ENCODE measurements around the gene MAD1L1. TPM values are rescaled to one million over a fixed set of nuclear protein-coding genes. Genes with fewer than 3 reads are reported as not detected.

Gene MAD1L1
- total and polyA plus RNA-seq, 2 donors (not counting 3 experiments of a cell fraction or from before 2014, with no cell fraction given), result 34.1 to 42.3 TPM

DNA sequence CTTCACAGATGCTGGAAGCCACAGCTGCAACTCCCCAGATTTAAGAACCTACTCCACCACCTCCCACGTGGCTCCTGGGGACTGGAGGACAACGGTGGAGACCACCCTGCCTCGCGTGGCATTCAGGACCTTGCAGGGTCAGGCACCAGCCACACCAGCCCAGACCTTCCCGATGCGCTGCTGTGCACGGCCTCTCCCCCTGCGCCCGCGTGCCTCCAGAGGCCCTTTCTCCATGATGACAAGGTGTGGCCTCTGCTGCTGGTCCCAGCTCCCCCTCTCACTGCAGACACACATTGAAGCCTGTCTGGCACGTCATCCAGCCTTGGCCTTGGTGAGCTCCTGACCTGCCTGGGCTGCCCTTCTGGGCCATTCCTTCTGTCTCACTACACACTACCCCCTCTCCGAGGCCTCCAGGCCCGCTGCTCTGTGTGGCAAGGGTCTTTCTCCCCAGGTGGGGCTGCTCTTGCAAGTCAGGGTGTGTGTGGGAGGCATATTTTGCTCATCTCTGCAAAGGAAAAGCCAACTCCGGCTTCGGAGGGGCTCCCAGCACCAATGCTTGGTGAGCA is 254.8 kb downstream of the MAD1L1 start:
- CTCF ChIA-PET, result no interaction called here
- DNase-seq (ENCODE audit: low read depth, low spot score), result no peak
- peaks cover 0 to 4% of the 10 kb centered on the region in 2 experiments for H3K36me3 ChIP-seq (ENCODE audit: control insufficient read depth in 2 of 2, extremely low read depth in 1 of 2, insufficient read depth in 2 of 2, low read length in 2 of 2)
- dilution Hi-C loops (cut with MboI; ENCODE audit: extremely low pct_ligation_motif_present, low sequenced_read_pairs) (no loop called here), intact Hi-C loops (cut with micrococcal nuclease) (no loop called here)
- H3K79me2 ChIP-seq (ENCODE audit: control insufficient read depth, insufficient read depth, low read length), result no peaks in the 10 kb centered on the region
- H3K9me1 ChIP-seq (replicated peaks; ENCODE audit: control insufficient read depth, extremely low read depth, insufficient read depth, low read length), result no peaks in the 10 kb centered on the region
- no peaks in the 10 kb centered on the region for H3K9me3 ChIP-seq (replicated peaks; ENCODE audit: control insufficient read depth, insufficient read depth, low read length)
- H3K4me2 ChIP-seq (ENCODE audit: insufficient read depth, low read length), result no peak overlapping the region
- no peak overlapping the region for H3K9ac ChIP-seq (replicated peaks; ENCODE audit: extremely low read depth, insufficient read depth, low read length)
- TF ChIP-seq, protein P1, sequence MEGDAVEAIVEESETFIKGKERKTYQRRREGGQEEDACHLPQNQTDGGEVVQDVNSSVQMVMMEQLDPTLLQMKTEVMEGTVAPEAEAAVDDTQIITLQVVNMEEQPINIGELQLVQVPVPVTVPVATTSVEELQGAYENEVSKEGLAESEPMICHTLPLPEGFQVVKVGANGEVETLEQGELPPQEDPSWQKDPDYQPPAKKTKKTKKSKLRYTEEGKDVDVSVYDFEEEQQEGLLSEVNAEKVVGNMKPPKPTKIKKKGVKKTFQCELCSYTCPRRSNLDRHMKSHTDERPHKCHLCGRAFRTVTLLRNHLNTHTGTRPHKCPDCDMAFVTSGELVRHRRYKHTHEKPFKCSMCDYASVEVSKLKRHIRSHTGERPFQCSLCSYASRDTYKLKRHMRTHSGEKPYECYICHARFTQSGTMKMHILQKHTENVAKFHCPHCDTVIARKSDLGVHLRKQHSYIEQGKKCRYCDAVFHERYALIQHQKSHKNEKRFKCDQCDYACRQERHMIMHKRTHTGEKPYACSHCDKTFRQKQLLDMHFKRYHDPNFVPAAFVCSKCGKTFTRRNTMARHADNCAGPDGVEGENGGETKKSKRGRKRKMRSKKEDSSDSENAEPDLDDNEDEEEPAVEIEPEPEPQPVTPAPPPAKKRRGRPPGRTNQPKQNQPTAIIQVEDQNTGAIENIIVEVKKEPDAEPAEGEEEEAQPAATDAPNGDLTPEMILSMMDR (IDR thresholded peaks at IDR 0.05; ENCODE audit: extremely low read depth in 1 of 2, insufficient read depth in 1 of 2, low read depth in 1 of 2, low read length in 2 of 2), result no peak
- TF ChIP-seq EZH2 (IDR thresholded peaks at IDR 0.05; ENCODE audit: borderline replicate concordance, low read depth, low read length, severe bottlenecking), result no peak
- TF ChIP-seq GATA2 (IDR thresholded peaks at IDR 0.05; ENCODE audit: insufficient read depth, insufficient read length, low read depth, low read length), result no peak
- TF ChIP-seq MYC (IDR thresholded peaks at IDR 0.05; ENCODE audit: low read depth, low read length), result no peak
- TF ChIP-seq POLR2A (IDR thresholded peaks at IDR 0.05; ENCODE audit: low read depth, low read length), result no peak
- TF ChIP-seq, protein P2, sequence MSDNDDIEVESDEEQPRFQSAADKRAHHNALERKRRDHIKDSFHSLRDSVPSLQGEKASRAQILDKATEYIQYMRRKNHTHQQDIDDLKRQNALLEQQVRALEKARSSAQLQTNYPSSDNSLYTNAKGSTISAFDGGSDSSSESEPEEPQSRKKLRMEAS (IDR thresholded peaks at IDR 0.05; ENCODE audit: insufficient read depth, insufficient read length), result no peak
- no peak for TF ChIP-seq FOS (IDR thresholded peaks at IDR 0.05; ENCODE audit: borderline replicate concordance, insufficient read depth, low read length)
- TF ChIP-seq JUN (IDR thresholded peaks at IDR 0.05; ENCODE audit: borderline replicate concordance, insufficient read depth, insufficient read length, low read depth), result no peak
- no peak for TF ChIP-seq POLR2AphosphoS5 (IDR thresholded peaks at IDR 0.05; ENCODE audit: insufficient read depth, low read depth, low read length)
- no peak for FAIRE-seq
- no peak overlapping the region for H3K27ac ChIP-seq (ENCODE audit: insufficient read depth, low read depth, low read length)
- H4K20me1 ChIP-seq (replicated peaks; ENCODE audit: control insufficient read depth, extremely low read depth, insufficient read depth, low read length), result no peaks in the 10 kb centered on the region
- POLR2A ChIA-PET, result no interaction called here
- BruUV-seq (replicated peaks), result no TSS peak
- H2AFZ ChIP-seq (ENCODE audit: low read depth, low read length), result no peak overlapping the region
- H3K4me1 ChIP-seq (ENCODE audit: control insufficient read depth, extremely low read depth, insufficient read depth, low read length), result no peaks in the 10 kb centered on the region
- H3K27me3 ChIP-seq (ENCODE audit: control insufficient read depth in 2 of 2, insufficient read depth in 2 of 2, low read length in 2 of 2), result no peaks in the 10 kb centered on the region
- no peak overlapping the region for H3K4me3 ChIP-seq (replicated peaks in 1 of 3; ENCODE audit: insufficient read depth in 1 of 3, low read depth in 1 of 3, low read length in 3 of 3)
